Measurements from ENCODE around the gene PTGER3. TPM values are rescaled to one million over a fixed set of nuclear protein-coding genes. Genes with fewer than 3 reads are reported as not detected.

PTGER3 gene
- total and polyA plus RNA-seq, 2 of the 4 experiments (the other 2 are of a cell fraction), result not detected

- H3K79me1 ChIP-seq (ENCODE audit: low read depth in 1 of 2, low read length in 2 of 2), result no peaks in the 10 kb centered on the region
- no peak overlapping the region for H3K4ac ChIP-seq (ENCODE audit: low read depth, low read length)
- BruUV-seq (replicated peaks), result no TSS peak
- H2BK15ac ChIP-seq (ENCODE audit: low read depth, low read length), result no peak overlapping the region
- H4K5ac ChIP-seq (ENCODE audit: low read depth, low read length), result no peak overlapping the region
- dilution Hi-C loops (cut with HindIII; ENCODE audit: low sequenced_read_pairs, unreplicated experiment), result no loop called here
- H2BK5ac ChIP-seq (ENCODE audit: low read depth, low read length, poor library complexity, severe bottlenecking), result no peak overlapping the region
- no peak for DNase-seq
- no peak overlapping the region for H4K8ac ChIP-seq (ENCODE audit: low read depth in 2 of 2, low read length in 2 of 2)
- H2BK120ac ChIP-seq (ENCODE audit: low read depth, low read length), result no peak overlapping the region
- H4K91ac ChIP-seq (ENCODE audit: insufficient read depth, low read depth, low read length), result no peak overlapping the region
- H3K9ac ChIP-seq (ENCODE audit: low read depth, low read length), result no peak overlapping the region
- no peaks in the 10 kb centered on the region for H3K27me3 ChIP-seq (ENCODE audit: control insufficient read depth, insufficient read depth, low read length)
- no peak overlapping the region for H3K4me3 ChIP-seq (ENCODE audit: insufficient read depth, low read depth, low read length)
- no peak overlapping the region for H3K23ac ChIP-seq (ENCODE audit: low read depth, low read length)
- no peak overlapping the region for H3K14ac ChIP-seq (replicated peaks; ENCODE audit: low read depth, low read length)
- in situ Hi-C loops (cut with MboI; ENCODE audit: low sequenced_read_pairs), result no loop called here
- H3K36me3 ChIP-seq (ENCODE audit: control insufficient read depth, insufficient read depth, low read length), result no peaks in the 10 kb centered on the region
- H2AK5ac ChIP-seq (ENCODE audit: low read depth, low read length), result no peak overlapping the region
- no peak for TF ChIP-seq FOS (IDR thresholded peaks at IDR 0.05; ENCODE audit: low read depth, low read length)
- no peak for TF ChIP-seq CHD1 (IDR thresholded peaks at IDR 0.05; ENCODE audit: low read depth, low read length)
- no peak for TF ChIP-seq CEBPB (IDR thresholded peaks at IDR 0.05; ENCODE audit: low read depth, low read length)
- no peak for TF ChIP-seq BHLHE40 (IDR thresholded peaks at IDR 0.05; ENCODE audit: low read depth, low read length)
- no peak for TF ChIP-seq NFE2L2 (IDR thresholded peaks at IDR 0.05; ENCODE audit: low read depth, low read length)
- TF ChIP-seq MAFK (IDR thresholded peaks at IDR 0.05; ENCODE audit: low read depth, low read length), result no peak
- no peak for TF ChIP-seq SMC3 (IDR thresholded peaks at IDR 0.05; ENCODE audit: low read depth, low read length)
- no peak for TF ChIP-seq RAD21 (IDR thresholded peaks at IDR 0.05; ENCODE audit: low read length)
- TF ChIP-seq RFX5 (IDR thresholded peaks at IDR 0.05; ENCODE audit: low read depth, low read length), result no peak
- no peak for TF ChIP-seq CTCF (conservative IDR thresholded peaks at IDR 0.05; ENCODE audit: low read depth, low read length)
- no peaks in the 10 kb centered on the region for H4K20me1 ChIP-seq (ENCODE audit: insufficient read depth, low read length)
- H3K9me3 ChIP-seq (ENCODE audit: control insufficient read depth, insufficient read depth, low read length), result no peaks in the 10 kb centered on the region
- H3K56ac ChIP-seq (ENCODE audit: extremely low read depth, insufficient read depth, low read length), result no peak overlapping the region
- CTCF ChIA-PET, result no interaction called here
- no peak overlapping the region for H3K27ac ChIP-seq (ENCODE audit: insufficient read depth, low read length)
- POLR2A ChIA-PET (ENCODE audit: unreplicated experiment), result no interaction called here
- no peak overlapping the region for H3K18ac ChIP-seq (ENCODE audit: low read depth, low read length)
- no peak overlapping the region for H2AK9ac ChIP-seq (replicated peaks; ENCODE audit: low read depth, low read length, poor library complexity)
- no peaks in the 10 kb centered on the region for H3K4me1 ChIP-seq (ENCODE audit: control insufficient read depth, insufficient read depth, low read length)
- no peak overlapping the region for H2AFZ ChIP-seq (replicated peaks; ENCODE audit: low read length, poor library complexity)
- no peak overlapping the region for H3K4me2 ChIP-seq (ENCODE audit: low read depth, low read length)
- H3K9me1 ChIP-seq (ENCODE audit: insufficient read depth, low read length), result no peaks in the 10 kb centered on the region
- no peak overlapping the region for H2BK20ac ChIP-seq (ENCODE audit: low read depth, low read length)
- intact Hi-C loops (cut with micrococcal nuclease), result no loop called here
- no CpG with 5 or more reads among the region's 2 CpGs for WGBS, 2 experiments (ENCODE audit: extremely low coverage in 2 of 2, insufficient read length in 1 of 2)
- ATAC-seq (ENCODE audit: low read depth), result no peak
Measured at GRCh38 chr1:70945676-70946075, 101.9 kb downstream of the PTGER3 start.
